Duodenal mucosa (tissue), 2 donors: ENCODE measurements around the gene EXT2.

Experiments used
- H3K27ac ChIP-seq: one replicate; pipeline ENCODE4 v1.7.0; 2013; ENCODE audit warnings: low read depth, low read length
- H3K27me3 ChIP-seq, 2 donors: one replicate each; pipeline ENCODE4 v1.7.0; 2013; ENCODE audit warnings: low read length in 2 of 2, control low read depth in 1 of 2; ENCODE audit not compliant: insufficient read depth in 2 of 2, control insufficient read depth in 1 of 2
- H3K36me3 ChIP-seq, 2 donors: one replicate each; pipeline ENCODE4 v1.7.0; 2013; ENCODE audit warnings: low read length in 2 of 2, control low read depth in 1 of 2; ENCODE audit not compliant: insufficient read depth in 2 of 2, control insufficient read depth in 1 of 2
- H3K4me1 ChIP-seq, 2 donors: one replicate each; pipeline ENCODE4 v1.7.0; 2013; ENCODE audit warnings: low read length in 2 of 2, control low read depth in 1 of 2; ENCODE audit not compliant: insufficient read depth in 2 of 2, control insufficient read depth in 1 of 2
- H3K4me3 ChIP-seq, 2 donors: one replicate each; pipeline ENCODE4 v1.7.0; 2013; ENCODE audit warnings: low read length in 2 of 2, low read depth in 1 of 2
- H3K9ac ChIP-seq, 2 donors: one replicate each; pipeline ENCODE4 v1.7.0; 2013; ENCODE audit warnings: low read length in 2 of 2, low read depth in 1 of 2
- H3K9me3 ChIP-seq, 2 donors: one replicate each; pipeline ENCODE4 v1.7.0; 2013; ENCODE audit warnings: low read length in 2 of 2, control low read depth in 1 of 2; ENCODE audit not compliant: control insufficient read depth in 1 of 2

Gene EXT2

DNA sequence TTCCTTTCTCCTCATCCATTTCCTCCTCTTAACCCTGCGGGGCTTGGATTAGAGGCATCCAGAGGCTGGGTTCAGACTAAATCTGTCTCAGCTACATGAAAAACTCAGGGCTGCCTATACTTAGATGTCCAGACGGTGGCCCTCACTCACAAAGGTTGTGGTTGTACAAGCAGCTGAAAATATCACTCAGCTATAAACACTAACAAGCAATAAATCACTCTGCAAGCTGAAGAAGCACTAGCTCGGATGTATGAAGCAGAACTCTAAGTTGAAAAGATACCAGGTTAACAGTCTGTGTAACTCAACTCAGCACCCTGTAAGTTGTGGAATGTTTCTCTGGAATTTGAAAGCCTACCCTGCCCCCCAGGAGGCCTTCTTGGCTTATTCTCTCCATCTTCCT, 82.9 kb downstream of the EXT2 start:
- Histone ChIP-seq H3K27me3 (no peaks in the 10 kb centered on the region), H3K4me3 (no peak overlapping the region), H3K27ac (no peak overlapping the region), H3K4me1 (no peaks in the 10 kb centered on the region), H3K9ac (no peak overlapping the region), H3K36me3 (no peaks in the 10 kb centered on the region), H3K9me3 (no peaks in the 10 kb centered on the region)

- no peaks in the 10 kb centered on the region for H3K9me3 ChIP-seq
- no peaks in the 10 kb centered on the region for H3K27me3 ChIP-seq
- H3K36me3 ChIP-seq: no peaks in the 10 kb centered on the region
- no peak overlapping the region for H3K4me3 ChIP-seq
- H3K4me1 ChIP-seq: no peaks in the 10 kb centered on the region
- no peak overlapping the region for H3K27ac ChIP-seq
- H3K9ac ChIP-seq: no peak overlapping the region
Measured at GRCh38 chr11:44179173-44179572, 83.7 kb downstream of the EXT2 start.

DNA sequence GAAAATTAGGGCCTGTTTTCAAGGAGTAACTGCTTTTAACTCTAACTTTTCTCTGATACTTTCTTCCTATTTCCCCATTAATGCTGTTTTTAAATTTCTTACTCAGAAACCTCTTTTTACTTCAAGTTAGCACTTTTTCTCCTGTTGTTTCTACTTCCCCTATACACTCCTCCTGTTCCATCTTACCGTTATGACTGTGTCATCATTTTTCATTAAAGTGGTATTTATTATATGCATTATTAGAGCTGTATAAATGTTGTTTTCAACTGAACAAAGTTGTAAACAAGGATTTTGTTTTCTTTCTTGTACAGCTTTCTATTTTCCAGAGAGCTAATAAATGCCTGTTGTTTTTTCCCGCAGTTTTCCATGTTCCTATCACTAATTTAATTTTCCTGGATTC, 84.6 kb downstream of the EXT2 start:
- Histone ChIP-seq H3K9ac (no peak overlapping the region), H3K9me3 (no peaks in the 10 kb centered on the region), H3K36me3 (no peaks in the 10 kb centered on the region), H3K4me3 (no peak overlapping the region), H3K27ac (no peak overlapping the region), H3K27me3 (no peaks in the 10 kb centered on the region), H3K4me1 (no peaks in the 10 kb centered on the region)

DNA sequence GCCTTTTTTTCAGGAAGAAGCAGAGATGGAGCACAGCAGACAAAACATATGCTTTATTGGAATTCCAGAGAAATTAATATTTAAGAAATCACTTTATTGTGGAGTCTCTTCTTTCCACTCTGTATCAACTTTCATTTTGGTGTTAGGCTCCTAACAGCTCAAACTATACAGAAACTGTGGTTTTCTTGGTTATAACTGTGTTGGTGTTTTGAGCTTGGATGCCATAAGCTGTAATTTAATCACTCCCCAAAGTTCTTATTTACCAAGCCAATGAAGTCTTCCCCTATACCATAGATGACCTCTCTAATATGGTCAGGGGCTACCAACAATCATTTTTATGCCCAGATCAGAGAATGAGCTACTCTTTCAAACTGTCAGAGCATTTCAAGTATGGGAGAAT, 90.0 kb downstream of the EXT2 start:
- Histone ChIP-seq H3K36me3 (peaks cover 5 to 6% of the 10 kb centered on the region in 2 donors), H3K9ac (no peak overlapping the region), H3K27ac (no peak overlapping the region), H3K4me3 (no peak overlapping the region), H3K27me3 (no peaks in the 10 kb centered on the region), H3K4me1 (no peaks in the 10 kb centered on the region), H3K9me3 (peaks cover 12 to 19% of the 10 kb centered on the region in 2 donors)

GRCh38 chr11:44186321-44186930, 90.9 kb downstream of the EXT2 start:
- H3K4me3 ChIP-seq: no peak overlapping the region
- no peaks in the 10 kb centered on the region for H3K27me3 ChIP-seq
- peaks cover 12 to 19% of the 10 kb centered on the region in 2 donors for H3K9me3 ChIP-seq
- no peaks in the 10 kb centered on the region for H3K4me1 ChIP-seq
- H3K27ac ChIP-seq: no peak overlapping the region
- peaks cover 5 to 6% of the 10 kb centered on the region in 2 donors for H3K36me3 ChIP-seq
- no peak overlapping the region for H3K9ac ChIP-seq

- Histone ChIP-seq H3K9me3 (peaks cover 12 to 19% of the 10 kb centered on the region in 2 donors), H3K4me1 (no peaks in the 10 kb centered on the region), H3K27ac (no peak overlapping the region), H3K9ac (no peak overlapping the region), H3K27me3 (no peaks in the 10 kb centered on the region), H3K4me3 (no peak overlapping the region), H3K36me3 (peaks cover 5 to 6% of the 10 kb centered on the region in 2 donors)
Measured at GRCh38 chr11:44188643-44189042, 93.2 kb downstream of the EXT2 start.

GRCh38 chr11:44189986-44190882, 94.8 kb downstream of the EXT2 start:
- Histone ChIP-seq H3K36me3 (peaks cover 5 to 6% of the 10 kb centered on the region in 2 donors), H3K27me3 (no peaks in the 10 kb centered on the region), H3K27ac (no peak overlapping the region), H3K9me3 (peaks cover 12 to 19% of the 10 kb centered on the region in 2 donors), H3K4me1 (no peaks in the 10 kb centered on the region), H3K4me3 (no peak overlapping the region), H3K9ac (no peak overlapping the region)

DNA sequence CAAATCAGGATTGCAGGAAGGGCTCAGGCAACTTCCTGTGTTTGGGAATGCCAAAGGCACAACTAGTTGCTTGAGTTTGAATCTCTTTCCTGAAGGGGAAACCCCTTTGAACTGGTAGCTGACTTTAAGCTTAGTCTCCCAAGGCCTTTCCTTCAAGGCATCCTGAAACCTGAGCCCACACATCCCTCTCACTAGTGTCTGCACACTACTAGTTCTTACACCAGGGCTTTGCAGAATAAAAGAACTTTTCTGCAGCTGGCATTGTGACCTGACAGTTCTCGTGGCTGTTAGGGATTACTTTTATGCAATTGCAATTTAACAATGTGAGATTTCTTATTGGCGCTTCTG, 95.4 kb downstream of the EXT2 start:
- Histone ChIP-seq H3K9ac (no peak overlapping the region), H3K4me3 (no peak overlapping the region), H3K36me3 (peaks cover 5 to 6% of the 10 kb centered on the region in 2 donors), H3K9me3 (peaks cover 12 to 19% of the 10 kb centered on the region in 2 donors), H3K27me3 (no peaks in the 10 kb centered on the region), H3K4me1 (no peaks in the 10 kb centered on the region), H3K27ac (no peak overlapping the region)

GRCh38 chr11:44191322-44192016, 96.0 kb downstream of the EXT2 start:
- H3K9me3 ChIP-seq: peaks cover 12 to 19% of the 10 kb centered on the region in 2 donors
- H3K4me3 ChIP-seq: no peak overlapping the region
- H3K9ac ChIP-seq: no peak overlapping the region
- no peaks in the 10 kb centered on the region for H3K27me3 ChIP-seq
- peaks cover 5 to 6% of the 10 kb centered on the region in 2 donors for H3K36me3 ChIP-seq
- no peak overlapping the region for H3K27ac ChIP-seq
- H3K4me1 ChIP-seq: no peaks in the 10 kb centered on the region

- no peaks in the 10 kb centered on the region for H3K27me3 ChIP-seq
- H3K4me1 ChIP-seq: no peaks in the 10 kb centered on the region
- H3K27ac ChIP-seq: no peak overlapping the region
- peaks cover 12 to 19% of the 10 kb centered on the region in 2 donors for H3K9me3 ChIP-seq
- H3K9ac ChIP-seq: no peak overlapping the region
- peaks cover 5 to 6% of the 10 kb centered on the region in 2 donors for H3K36me3 ChIP-seq
- H3K4me3 ChIP-seq: no peak overlapping the region
Measured at GRCh38 chr11:44192017-44192385, 96.5 kb downstream of the EXT2 start.
